ENCODE data around the gene PDGFC.

DNA sequence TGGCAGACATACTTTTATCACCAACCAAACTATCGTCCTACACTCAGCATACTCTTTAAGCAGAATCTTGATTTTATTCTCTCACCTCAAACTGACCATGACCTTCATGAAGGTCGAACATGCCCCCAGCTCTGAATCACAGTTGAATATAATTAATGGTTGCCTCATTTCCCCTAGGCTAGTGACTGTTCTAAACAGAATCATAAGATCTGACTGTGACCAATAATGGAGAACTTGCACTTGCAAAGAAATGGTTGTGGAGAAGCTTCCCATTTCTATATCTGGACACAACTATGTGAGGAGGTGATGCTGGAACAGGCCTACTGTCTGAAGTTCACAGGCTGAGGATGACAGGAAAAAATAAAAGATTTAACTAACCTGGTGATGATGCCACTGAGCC, 85.1 kb downstream of the PDGFC start:
- TF ChIP-seq TARDBP (IDR thresholded peaks at IDR 0.05) (no peak), ZNF384 (IDR thresholded peaks at IDR 0.05) (no peak), CTBP1 (IDR thresholded peaks at IDR 0.05; ENCODE audit: borderline replicate concordance) (no peak), FOXM1 (IDR thresholded peaks at IDR 0.05; ENCODE audit: borderline replicate concordance) (no peak), NFRKB (IDR thresholded peaks at IDR 0.05) (no peak), SP1 (IDR thresholded peaks at IDR 0.05) (no peak), BHLHE40 (IDR thresholded peaks at IDR 0.05; ENCODE audit: borderline replicate concordance) (no peak), LEF1 (IDR thresholded peaks at IDR 0.05; ENCODE audit: borderline replicate concordance) (no peak), FOXK2 (IDR thresholded peaks at IDR 0.05) (no peak), HDGF (IDR thresholded peaks at IDR 0.05; ENCODE audit: borderline replicate concordance) (no peak), ELF4 (IDR thresholded peaks at IDR 0.05) (no peak), SUZ12 (IDR thresholded peaks at IDR 0.05) (no peak), FOXA1 (IDR thresholded peaks at IDR 0.05) (no peak)
- TF ChIP-seq, protein P1, sequence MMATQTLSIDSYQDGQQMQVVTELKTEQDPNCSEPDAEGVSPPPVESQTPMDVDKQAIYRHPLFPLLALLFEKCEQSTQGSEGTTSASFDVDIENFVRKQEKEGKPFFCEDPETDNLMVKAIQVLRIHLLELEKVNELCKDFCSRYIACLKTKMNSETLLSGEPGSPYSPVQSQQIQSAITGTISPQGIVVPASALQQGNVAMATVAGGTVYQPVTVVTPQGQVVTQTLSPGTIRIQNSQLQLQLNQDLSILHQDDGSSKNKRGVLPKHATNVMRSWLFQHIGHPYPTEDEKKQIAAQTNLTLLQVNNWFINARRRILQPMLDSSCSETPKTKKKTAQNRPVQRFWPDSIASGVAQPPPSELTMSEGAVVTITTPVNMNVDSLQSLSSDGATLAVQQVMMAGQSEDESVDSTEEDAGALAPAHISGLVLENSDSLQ (IDR thresholded peaks at IDR 0.05): no peak

All from HEK293T (cell line).